GM21528 (cell line): Measurements from ENCODE around the gene TMEM209.

Experiments used
- ATAC-seq: cut with Tn5 transposase; IDR thresholded peaks from one replicate; pipeline ENCODE4 v1.9.1; 2021; ENCODE audit warnings: mild to moderate bottlenecking, moderate library complexity; ENCODE audit not compliant: unreplicated experiment, low FRiP score

Gene TMEM209

DNA sequence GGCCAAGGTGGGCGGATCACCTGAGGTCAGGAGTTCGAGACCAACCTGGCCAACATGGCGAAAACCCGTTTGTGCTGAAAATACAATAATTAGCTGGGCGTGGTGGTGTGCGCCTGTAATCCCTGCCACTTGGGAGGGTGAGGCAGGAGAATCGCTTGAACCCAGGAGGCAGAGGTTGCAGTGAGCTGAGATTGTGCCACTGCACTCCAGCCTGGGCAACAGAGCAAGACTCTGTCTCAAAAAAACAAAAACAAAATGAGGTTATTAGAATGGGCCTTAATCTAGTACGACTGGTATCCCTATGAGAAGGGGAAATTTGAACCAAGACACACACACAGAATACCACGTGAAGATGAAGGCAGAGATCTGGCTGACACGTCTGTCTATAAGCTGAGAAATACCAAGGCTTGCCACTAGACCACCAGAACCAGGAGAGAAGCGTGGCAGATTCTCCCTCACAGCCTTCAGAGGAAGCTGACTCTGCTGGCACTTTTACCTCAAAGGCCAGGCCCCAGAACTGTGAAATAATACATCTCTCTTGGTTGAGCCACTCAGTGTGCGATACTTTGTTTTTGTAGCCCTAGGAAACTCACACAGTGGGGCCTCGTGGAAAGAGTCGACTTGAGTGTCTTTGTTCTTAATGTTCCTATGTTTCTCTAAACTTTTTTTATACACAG lies 59.6 kb downstream of the TMEM209 start:
- no peak for ATAC-seq

DNA sequence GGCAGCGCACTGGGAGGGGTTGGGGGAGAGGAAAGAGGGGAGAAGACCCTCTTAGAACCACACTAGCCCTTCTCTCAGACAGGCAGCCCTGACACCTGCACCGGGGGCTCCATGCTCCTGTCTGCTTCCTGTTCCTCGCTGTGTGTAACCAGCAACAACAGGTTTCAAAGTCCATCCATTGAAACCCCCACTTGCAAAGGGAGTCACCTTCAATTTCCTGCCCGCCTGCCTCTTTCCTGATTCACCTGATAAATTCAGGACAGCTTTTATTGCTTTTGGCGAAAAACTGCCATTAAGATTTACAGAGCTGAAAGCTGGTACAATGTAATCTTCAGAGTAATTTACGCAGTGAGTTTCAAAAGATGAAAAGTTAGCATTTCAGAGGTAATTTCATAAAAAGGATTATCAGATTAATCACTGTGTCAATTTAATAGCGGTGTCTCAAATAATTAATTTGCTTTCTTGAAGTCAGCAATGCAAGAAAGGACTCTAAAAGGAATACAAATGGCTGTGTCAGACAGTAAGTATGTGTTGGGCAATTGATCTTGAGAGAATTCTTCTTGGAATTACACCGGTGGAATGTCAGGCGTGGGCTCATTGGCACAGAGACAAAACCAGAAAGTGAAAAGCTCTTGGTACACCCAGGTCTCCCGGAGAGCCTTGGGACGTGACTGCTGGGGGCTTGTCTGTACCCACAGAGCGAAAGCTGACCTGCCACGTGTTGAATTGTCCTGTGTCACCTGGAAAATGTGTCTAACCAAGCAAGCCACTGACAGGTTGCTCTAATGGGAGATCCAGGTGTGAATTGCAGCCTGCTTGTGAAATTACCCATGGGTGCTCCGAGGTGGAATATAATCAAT lies 60.7 kb downstream of the TMEM209 start:
- no peak for ATAC-seq

DNA sequence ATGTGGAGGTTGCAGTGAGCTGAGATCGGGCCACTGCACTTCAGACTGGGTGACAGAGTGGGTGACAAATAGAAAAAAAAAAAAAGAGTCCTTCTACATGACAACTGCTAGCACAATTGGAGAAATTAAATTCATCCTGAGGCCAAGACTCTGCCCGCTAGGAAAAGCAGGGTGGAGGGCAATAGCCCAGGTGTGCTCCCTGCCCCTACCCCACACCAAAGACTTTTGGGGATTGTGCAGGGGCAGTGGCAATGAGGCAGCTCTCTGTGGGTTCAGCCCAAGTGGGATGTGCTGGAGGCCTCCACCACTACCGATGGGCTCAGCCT lies 61.3 kb downstream of the TMEM209 start:
- ATAC-seq = no peak

DNA sequence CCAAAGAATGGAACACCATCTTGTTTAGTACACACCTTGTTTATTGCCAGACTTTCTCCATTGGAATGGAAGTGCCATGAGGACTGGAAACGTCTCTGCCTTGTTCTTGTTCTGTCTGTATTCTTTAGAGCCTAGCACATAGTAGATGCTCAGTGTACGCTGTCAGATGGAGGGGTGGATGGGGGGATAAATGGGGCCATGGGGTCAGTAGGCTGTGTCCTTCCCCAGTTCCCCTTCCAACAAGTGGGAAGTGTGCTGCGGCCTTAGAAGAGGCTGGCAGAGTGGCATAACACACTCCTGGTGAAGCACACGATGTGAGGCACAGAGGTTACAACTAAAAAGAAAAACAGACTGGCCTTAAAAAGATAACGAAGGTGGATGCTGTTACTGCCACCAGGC lies 61.9 kb downstream of the TMEM209 start:
- no peak for ATAC-seq

DNA sequence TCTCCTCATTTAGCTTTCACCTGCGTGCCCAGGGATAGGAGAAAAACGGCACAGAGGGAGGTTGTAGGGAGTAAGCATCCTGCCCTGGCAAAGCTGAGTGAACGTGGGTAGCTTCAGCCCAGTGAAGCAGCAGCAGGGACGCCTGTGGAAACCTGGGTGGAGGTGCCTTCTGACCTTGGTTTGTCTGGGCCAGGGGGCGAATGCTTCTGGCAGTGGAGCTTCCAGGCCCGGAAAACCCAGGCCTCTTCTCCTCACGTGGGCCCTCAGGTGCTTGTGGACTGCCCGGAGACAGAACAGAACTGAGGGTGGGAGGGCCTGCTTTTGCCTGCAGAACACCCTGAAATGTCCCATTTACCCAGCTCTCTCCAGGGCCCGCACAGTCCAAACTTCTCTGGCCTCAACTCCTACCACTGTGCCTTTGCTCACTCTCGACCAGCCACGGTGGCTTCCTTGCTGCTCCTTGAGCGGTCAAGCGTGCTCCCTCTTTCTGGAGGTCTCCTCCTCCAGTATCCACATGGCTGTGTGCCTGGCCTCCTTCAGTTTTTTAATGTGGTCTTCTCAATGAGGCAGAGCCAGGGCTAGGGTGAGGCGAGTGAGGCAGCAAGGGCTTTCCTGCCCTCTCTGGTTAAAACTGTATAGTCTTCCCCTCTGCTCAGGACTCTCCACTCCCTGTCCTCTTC lies 62.4 kb downstream of the TMEM209 start:
- no peak for ATAC-seq

DNA sequence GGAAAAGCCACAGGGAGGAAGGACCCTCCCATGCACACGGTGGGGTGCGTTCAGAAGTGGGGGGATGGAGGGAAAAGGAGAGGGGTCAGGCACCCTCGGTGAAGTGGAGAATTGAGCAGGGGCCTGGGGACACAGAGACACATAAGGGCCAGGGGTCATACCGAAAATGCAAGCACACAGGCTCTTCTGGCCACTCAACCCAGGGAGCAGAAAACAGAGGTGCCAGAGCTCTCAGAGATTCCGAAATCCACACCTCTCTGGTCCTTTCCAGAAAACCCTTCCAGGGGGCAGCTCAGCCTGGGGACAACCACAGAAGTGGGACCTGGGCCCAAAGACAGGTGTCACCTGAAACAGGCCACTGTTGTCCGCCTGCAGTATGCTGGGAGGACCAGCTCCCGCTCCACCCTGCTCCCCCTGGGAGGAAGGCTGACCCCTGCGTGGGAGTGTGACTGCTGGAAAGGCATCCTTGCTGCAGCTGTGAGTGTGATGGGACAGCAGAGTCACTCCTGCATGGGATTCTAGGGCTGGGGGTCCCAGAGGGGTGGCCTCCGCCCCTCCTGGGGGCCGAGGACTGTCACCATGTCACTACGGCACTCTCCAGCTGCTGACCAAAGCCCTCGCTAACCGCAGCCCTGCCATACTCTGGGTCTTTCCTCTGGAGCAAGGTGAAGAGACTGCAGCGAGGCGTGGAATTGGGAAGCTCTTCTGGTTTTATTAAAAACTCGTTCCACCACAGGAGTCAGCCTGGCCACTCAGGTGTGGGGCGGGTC lies 63.1 kb downstream of the TMEM209 start:
- ATAC-seq = no peak

DNA sequence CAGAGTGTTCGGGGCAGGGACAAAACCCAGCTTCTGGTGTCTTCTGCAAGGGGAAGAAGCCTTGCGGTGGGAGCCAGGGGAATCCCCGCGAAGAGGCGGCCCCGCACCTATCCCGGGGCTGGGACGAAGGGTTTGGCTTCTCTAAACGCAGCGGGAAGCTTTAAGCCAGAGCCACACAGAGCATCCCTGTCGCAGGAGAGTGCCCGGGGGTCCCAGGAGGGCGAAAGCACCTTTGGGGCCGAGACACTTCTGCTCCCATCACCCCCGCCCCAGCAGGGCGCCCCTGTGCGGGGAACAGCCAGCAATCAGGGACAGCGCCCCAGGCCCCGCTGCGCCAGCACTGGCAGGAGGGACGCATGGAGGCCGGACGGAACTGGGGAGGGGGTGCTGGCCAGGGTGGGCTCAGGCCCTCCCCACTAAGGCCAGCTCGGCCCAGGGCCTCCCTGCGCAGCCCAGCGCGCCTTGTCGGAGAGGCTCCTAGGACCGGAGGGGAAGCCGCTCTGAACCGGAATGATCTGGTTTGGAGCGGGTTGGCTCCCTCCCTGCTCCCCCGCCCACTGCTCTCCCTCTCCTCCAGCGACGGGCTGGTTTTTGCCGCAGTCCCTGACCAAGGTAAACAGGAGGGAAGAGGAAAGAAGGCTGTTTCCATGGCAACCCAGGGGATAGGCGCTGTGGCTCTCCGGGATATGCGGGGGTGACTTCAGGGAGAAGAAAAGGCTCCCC lies 63.9 kb downstream of the TMEM209 start:
- no peak for ATAC-seq

DNA sequence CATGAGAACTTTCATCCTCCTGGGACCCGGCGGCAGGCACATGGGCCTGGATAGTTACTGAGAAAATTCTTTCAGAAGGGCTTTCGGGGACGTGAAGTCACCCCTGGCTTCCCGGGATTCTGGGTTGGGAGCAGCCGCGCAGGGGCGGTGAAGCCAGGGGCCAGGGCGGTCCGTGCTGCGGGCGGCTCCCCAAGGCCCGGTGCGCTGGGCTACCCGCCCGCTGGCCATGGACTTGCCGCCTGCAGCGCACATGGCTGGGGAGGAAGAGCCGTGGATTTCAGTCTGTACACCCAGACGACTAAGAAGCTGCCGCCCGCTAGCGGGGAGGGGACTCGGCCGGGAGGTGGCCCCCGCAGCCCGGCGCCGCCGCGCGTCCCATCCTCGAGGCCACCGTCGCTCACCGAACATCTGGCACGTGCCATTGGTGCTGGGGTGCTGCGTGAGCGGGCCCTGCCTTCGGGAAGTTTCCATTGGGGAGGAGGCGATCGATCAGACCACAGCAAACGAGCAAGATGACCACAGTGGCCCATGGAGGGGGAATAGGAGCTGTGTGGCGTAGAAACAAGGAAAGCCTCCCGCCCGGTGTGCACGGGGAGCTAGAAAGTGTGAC lies 64.5 kb downstream of the TMEM209 start:
- no peak for ATAC-seq

DNA sequence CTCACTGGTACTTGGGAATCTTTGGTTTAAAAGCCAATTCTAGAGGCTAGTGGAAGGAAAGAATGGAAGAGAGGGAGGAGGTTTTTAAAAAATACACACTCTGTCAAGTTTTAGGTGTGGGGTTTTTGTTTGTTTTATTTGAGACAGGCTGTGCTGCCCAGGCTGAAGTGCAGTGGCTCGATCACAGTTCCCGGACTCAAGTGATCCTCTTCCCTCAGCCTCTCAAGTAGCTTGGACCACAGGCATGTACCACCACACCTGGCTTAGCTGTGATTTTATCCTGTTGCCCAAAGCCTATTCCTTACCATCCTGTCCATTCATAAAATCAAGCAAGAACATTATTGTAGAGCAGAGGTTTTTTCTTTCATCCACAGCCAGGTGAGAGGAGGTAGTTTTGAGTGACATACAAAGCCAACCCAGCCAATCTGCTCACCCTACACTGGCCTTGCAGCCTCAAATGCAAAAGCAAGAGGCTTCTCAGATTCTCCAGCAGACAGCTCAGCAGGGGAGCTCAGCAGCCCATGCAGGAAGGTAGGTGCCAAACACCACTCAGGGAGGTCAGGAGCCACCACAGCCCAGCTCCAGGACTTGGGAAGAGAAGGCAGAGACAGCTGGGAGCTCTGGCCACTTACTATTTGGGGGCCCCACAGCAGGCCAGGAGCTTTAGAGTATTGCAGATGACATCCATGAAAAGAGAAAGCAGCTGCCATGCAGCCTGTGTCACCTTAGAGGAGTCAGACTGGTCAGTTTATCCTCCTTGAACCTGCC lies 65.8 kb downstream of the TMEM209 start:
- ATAC-seq = no peak

DNA sequence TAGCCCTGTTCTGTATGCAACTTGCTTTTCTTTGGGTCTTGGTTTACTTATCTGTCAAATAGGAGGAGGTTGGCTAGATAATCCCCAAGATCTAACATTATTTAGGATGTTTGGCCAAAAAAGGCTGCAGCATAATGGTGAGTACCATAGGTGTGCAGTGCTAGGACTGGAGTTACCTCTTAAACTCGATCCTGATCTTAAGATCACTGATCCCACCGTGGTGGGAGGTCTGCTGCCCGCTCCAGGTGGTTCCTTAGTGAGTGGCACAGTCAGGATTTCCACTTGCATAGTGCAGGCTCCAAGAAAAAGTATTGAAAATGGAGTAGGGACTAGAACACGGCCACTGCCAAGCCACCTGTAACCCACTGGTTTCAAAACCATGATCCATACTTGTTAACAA lies 68.0 kb downstream of the TMEM209 start:
- ATAC-seq = no peak

DNA sequence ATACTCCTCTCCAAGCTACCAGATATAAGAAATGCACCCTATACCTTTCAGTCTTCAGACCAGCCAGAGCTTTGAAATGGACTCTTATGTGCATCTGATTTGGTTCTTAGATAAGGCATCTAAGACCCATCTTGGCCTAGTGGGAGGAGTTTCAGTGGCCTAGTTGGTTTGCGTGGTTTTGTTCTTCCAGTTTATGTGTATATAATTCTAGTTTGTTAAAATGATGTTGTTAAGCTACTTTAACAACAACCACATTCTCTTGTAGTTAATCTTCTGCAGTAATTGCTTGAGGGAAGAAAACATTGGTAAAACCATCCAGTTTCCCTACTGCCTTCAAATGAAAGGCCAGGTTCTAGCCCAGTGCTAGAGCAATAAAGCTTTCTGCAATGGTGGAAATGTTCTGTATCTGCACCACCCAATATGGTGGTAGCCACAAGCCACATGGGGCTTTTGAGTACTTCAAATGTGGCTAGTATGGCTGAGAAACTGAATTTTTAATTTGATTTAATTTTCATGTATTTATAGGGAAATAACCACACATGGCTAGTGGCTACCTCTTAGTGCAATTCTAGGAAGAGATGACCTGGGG lies 68.5 kb downstream of the TMEM209 start:
- no peak for ATAC-seq

DNA sequence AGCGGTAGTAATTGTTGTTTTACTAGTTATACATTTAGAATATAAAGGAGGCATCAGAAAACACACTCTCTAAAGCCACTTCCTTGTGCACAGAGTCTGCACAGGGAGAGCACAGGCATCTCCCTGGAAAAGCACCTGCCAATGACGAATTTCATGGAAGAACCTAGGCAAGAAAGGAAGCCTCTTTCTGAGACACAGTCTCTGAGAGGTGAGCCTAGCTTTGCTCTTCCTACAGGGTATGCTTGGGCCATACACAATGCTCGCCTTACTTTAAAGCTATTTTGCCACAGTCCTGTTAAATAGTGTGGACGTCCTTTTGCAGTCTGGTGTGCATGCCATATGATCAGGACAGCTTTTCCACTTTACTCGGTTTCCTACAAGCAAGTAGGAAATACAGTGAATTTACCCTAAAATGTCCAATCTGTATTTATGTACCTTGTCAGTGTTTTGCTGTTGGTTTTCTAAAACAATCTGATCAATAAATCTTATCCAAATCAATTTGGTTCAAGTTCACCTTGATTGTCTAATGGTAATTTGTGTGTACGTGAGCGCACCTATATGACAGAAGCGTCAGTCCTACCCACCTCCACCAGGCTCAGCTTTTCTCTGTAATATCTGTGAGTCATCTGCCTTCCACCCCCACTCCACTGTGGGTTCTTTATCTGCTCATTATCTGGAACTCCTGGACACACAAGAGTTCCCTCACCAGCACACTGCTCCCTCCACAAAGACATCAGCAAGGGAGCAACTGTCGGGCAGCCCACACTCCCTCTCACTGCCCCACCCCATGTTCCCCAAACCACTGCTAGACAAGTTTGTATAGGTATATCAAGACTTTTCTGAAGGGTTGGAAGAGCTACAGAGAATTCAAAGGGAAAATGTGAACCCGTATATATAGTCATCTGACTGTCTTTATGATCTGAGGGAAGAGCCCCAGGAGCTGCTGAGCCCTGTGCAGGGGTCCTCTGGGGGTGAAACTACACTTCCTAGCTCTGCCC lies 69.7 kb downstream of the TMEM209 start:
- ATAC-seq = no peak

DNA sequence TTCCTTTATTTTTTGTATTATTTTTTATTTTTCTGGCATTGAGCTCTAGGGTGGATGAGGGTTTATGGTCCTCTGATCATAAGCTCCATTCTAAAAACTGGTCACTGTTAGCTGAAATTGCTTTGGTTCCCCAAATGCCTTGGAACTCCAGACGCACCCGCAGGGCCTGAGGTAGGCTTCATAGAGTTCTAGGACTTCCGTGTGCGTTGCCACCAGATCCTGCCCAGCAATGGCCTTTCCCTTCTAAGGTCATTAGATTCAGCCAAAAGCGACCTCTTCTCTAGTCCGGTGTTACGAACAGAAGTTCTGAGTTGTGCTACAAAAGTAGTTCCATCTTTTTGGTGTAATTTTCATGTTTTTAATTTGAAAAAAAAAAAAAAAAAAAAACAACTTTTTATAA lies 70.5 kb downstream of the TMEM209 start:
- ATAC-seq = no peak

DNA sequence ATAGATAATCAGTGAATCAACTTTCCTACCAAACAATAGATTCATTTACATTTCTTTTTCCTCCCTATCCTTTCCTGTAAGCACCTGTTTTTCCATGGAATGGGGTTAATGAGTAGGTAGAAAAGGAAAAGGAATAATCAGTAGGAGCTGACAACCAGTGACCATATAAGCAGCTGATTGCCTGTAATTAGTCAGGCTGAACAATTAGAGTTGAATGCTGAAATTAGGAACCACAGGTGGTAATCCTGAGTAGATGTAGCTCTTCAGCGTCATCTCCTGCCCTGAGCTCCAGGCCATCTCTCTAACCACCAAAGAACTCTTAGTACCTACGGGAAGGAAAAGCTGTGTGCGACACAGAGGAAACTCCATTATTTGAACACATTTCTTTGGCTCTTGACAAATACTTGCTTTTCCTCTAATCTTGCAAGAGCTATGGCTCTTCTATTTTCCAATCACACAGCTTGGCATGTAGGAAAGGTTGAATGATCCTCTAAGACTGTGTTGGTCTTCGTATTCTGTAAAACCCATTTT lies 71.0 kb downstream of the TMEM209 start:
- ATAC-seq = no peak

DNA sequence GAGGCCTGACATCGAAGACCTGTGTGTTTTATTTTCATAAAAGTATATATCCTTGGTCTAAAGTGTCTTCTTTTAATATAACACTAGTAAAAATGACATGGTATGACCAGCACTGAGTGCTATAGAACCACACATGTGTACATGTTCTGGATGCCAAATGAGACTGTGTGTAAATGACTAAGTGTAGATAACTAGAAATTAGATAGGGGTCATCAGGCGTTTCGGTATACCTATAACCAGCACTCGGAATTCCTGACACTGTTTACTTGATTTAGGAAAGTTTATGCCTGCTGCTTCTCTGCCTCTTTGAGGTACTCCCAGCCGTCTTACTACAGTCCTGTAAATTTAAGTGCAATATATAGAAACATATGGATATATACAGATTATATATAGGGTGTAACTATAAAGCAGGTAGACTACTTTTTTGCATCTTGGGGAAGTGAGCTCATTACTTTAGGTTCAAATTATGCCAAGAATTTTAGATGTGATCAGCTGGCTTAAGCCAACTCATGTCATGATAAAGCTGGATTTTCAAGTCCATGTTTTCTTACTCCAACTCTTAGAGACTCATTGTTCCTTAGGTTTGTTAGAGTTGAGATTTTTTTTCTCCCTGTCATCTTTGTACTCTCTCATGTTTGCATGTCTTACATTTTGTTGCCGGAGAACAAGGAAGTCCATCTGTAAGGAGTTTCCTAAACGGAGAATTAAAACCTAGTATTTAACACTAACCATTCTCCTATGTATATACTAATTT lies 72.0 kb downstream of the TMEM209 start:
- ATAC-seq = no peak
